Liver (tissue), 9 donors: ENCODE measurements around the gene SNN. TPM values are rescaled to one million over a fixed set of nuclear protein-coding genes. Genes with fewer than 3 reads are reported as not detected.

ENCODE experiments used
- DNase-seq: peaks from one replicate; pipeline ENCODE4 v3.0.0-alpha.2; 2017; ENCODE audit warnings: low spot score
- H3K27ac ChIP-seq, 2 donors: one replicate each; pipeline ENCODE4 v1.7.0; 2013; ENCODE audit warnings: inconsistent platforms in 2 of 2, low read length in 2 of 2, control low read depth in 1 of 2, low read depth in 1 of 2, mild to moderate bottlenecking in 1 of 2
- H3K27me3 ChIP-seq, 4 donors: one replicate each; pipeline versions ENCODE4 v1.6.1 to v1.7.0; 2013; ENCODE audit warnings: low read length in 3 of 4, inconsistent platforms in 1 of 4, mild to moderate bottlenecking in 1 of 4, moderate library complexity in 1 of 4; ENCODE audit not compliant: control insufficient read depth in 4 of 4, insufficient read depth in 4 of 4
- H3K36me3 ChIP-seq, 4 donors: one replicate each; pipeline versions ENCODE4 v1.6.1 to v1.7.0; 2013; ENCODE audit warnings: low read length in 3 of 4, mild to moderate bottlenecking in 3 of 4, low read depth in 1 of 4, moderate library complexity in 1 of 4; ENCODE audit not compliant: control insufficient read depth in 4 of 4, insufficient read depth in 3 of 4
- H3K4me1 ChIP-seq, 4 donors: one replicate each; pipeline versions ENCODE4 v1.6.1 to v1.7.0; 2013; ENCODE audit warnings: low read length in 3 of 4, mild to moderate bottlenecking in 3 of 4, moderate library complexity in 1 of 4; ENCODE audit not compliant: control insufficient read depth in 4 of 4, insufficient read depth in 4 of 4
- H3K4me3 ChIP-seq, 3 donors: one replicate each; pipeline versions ENCODE4 v1.6.1 to v1.7.0; 2013; ENCODE audit warnings: low read length in 3 of 3, control low read depth in 1 of 3, low read depth in 1 of 3, mild to moderate bottlenecking in 1 of 3
- H3K9ac ChIP-seq, 2 donors: one replicate each; pipeline ENCODE4 v1.7.0; 2013; ENCODE audit warnings: low read length in 2 of 2, mild to moderate bottlenecking in 2 of 2, moderate library complexity in 2 of 2, control low read depth in 1 of 2, low read depth in 1 of 2
- H3K9me3 ChIP-seq, 4 donors: one replicate each; pipeline versions ENCODE4 v1.6.1 to v1.7.0; 2013; ENCODE audit warnings: low read length in 3 of 4; ENCODE audit not compliant: control insufficient read depth in 4 of 4
- ATF3 ChIP-seq: IDR thresholded peaks from 2 replicates; pipeline ENCODE4 v1.6.1; 2016; ENCODE audit warnings: antibody characterized with exemption
- CTCF ChIP-seq: fragments of 150-350 bp; IDR thresholded peaks from 2 replicates; pipeline ENCODE4 v1.5.1; 2017; ENCODE audit warnings: improper control_type of control experiment, low read depth, low read length; ENCODE audit not compliant: missing input control
- FOXA1 ChIP-seq: IDR thresholded peaks from 2 replicates; pipeline ENCODE4 v1.6.1; 2016; ENCODE audit warnings: antibody characterized with exemption
- FOXA2 ChIP-seq: IDR thresholded peaks from 2 replicates; pipeline ENCODE4 v1.6.1; 2016; ENCODE audit warnings: antibody characterized with exemption
- GABPA ChIP-seq, 2 donors: IDR thresholded peaks in 1 of 2; conservative IDR thresholded peaks in 1 of 2; 2 replicates each; pipeline ENCODE4 v1.6.1; 2016; ENCODE audit warnings: antibody characterized with exemption in 2 of 2, mild to moderate bottlenecking in 1 of 2, moderate library complexity in 1 of 2
- HNF4A ChIP-seq, 2 donors: conservative IDR thresholded peaks; 2 replicates each; pipeline ENCODE4 v1.6.1; 2016; ENCODE audit warnings: antibody characterized with exemption in 2 of 2, mild to moderate bottlenecking in 2 of 2
- JUND ChIP-seq, 2 donors: IDR thresholded peaks; 2 replicates each; pipeline ENCODE4 v1.6.1; 2016; ENCODE audit warnings: antibody characterized with exemption in 2 of 2
- NR2F2 ChIP-seq: IDR thresholded peaks from 2 replicates; pipeline ENCODE4 v1.6.1; 2016; ENCODE audit warnings: antibody characterized with exemption
- REST ChIP-seq: IDR thresholded peaks from 2 replicates; pipeline ENCODE4 v1.6.1; 2016; ENCODE audit warnings: antibody characterized with exemption, mild to moderate bottlenecking
- RXRA ChIP-seq, 2 donors: IDR thresholded peaks; 2 replicates each; pipeline ENCODE4 v1.6.1; 2017 to 2018; ENCODE audit warnings: antibody characterized with exemption in 2 of 2, mild to moderate bottlenecking in 1 of 2
- SP1 ChIP-seq: IDR thresholded peaks from 2 replicates; pipeline ENCODE4 v1.6.1; 2018; ENCODE audit warnings: antibody characterized with exemption, mild to moderate bottlenecking
- TAF1 ChIP-seq: conservative IDR thresholded peaks from 2 replicates; pipeline ENCODE4 v1.6.1; 2016; ENCODE audit warnings: antibody characterized with exemption, mild to moderate bottlenecking
- ZBTB33 ChIP-seq: IDR thresholded peaks from 2 replicates; pipeline ENCODE4 v1.6.1; 2016; ENCODE audit warnings: antibody characterized with exemption
- whole genome bisulfite sequencing: extraction: QIAGEN DNeasy Blood & Tissue Kit; methylation state at CpG from one replicate; pipeline ENCODE4 v1.1.7; 2013; 5-methylcytosine and 5-hydroxymethylcytosine counted together
- polyA plus RNA-seq, 2 donors: library from polyadenylated mRNA; stranded (reverse) in 1 of 2; unstranded in 1 of 2; fragments of 200-250 nt in 1 of 2; fragments of >200 nt in 1 of 2; fragmentation: Nextera tagmentation in 1 of 2; extraction: Ambion mirVana in 1 of 2; gene quantifications; one replicate each; pipeline versions ENCODE4 v1.2.1 to v1.2.3, GENCODE V29; 2013 to 2015
- total RNA-seq, 2 donors: library from RNA; depleted of rRNA; stranded (reverse); fragments of >200 nt; gene quantifications; one replicate each; pipeline ENCODE4 v1.2.3, GENCODE V29; 2014
- donor health status: healthy.
- donor health status: healthy.
- donor health status: healthy.
- donor health status: healthy.
- donor health status: healthy.

Gene SNN
- total and polyA plus RNA-seq, 4 donors: 2.5 to 6.2 (median 5.3) TPM

GRCh38 chr16:11722468-11722808, 54.2 kb downstream of the SNN start:
- no peaks in the 10 kb centered on the region for H3K27me3 ChIP-seq
- no peak overlapping the region for H3K4me3 ChIP-seq
- 83% methylated on average over 3 of the region's 3 CpGs for WGBS
- DNase-seq: no peak
- no peak overlapping the region for H3K27ac ChIP-seq
- TF ChIP-seq CTCF: no peak
- peaks cover 12 to 23% (median 17%) of the 10 kb centered on the region in 4 donors for H3K36me3 ChIP-seq
- H3K9me3 ChIP-seq: no peaks in the 10 kb centered on the region
- no peak overlapping the region for H3K9ac ChIP-seq
- peaks cover 8 to 36% (median 14%) of the 10 kb centered on the region in 4 donors for H3K4me1 ChIP-seq

GRCh38 chr16:11725457-11725856, 57.2 kb downstream of the SNN start:
- H3K4me1 ChIP-seq: peaks cover 11 to 45% (median 16%) of the 10 kb centered on the region in 4 donors

More at GRCh38 chr16:11725457-11725856, 57.2 kb downstream of the SNN start:
- TF ChIP-seq HNF4A (conservative IDR thresholded peaks at IDR 0.05): no peak
- TF ChIP-seq TAF1: no peak
- TF ChIP-seq NR2F2: no peak
- TF ChIP-seq JUND (IDR thresholded peaks at IDR 0.05): no peak
- TF ChIP-seq FOXA2: no peak
- TF ChIP-seq RXRA (IDR thresholded peaks at IDR 0.05): no peak
- no peak for TF ChIP-seq REST
- TF ChIP-seq SP1: no peak
- TF ChIP-seq ATF3: no peak
- TF ChIP-seq FOXA1: no peak
- TF ChIP-seq ZBTB33: no peak
- TF ChIP-seq GABPA (IDR thresholded peaks at IDR 0.05 in 1 of 2, conservative IDR thresholded peaks at IDR 0.05 in 1 of 2): no peak
- 87% methylated on average over 1 of the region's 1 CpG for WGBS
- peaks cover 11 to 22% (median 17%) of the 10 kb centered on the region in 4 donors for H3K36me3 ChIP-seq
- H3K27me3 ChIP-seq: no peaks in the 10 kb centered on the region
- no peaks in the 10 kb centered on the region for H3K9me3 ChIP-seq
- DNase-seq: no peak
- peak overlapping the region; percentile 2 to 57 for H3K27ac ChIP-seq
- no peak overlapping the region for H3K4me3 ChIP-seq
- no peak overlapping the region for H3K9ac ChIP-seq
